ENCODE data around the gene GYPA. TPM values are rescaled to one million over a fixed set of nuclear protein-coding genes. Genes with fewer than 3 reads are reported as not detected.
"Not testable (repeated sequence)": the region's sequence is repeated elsewhere in the genome, so short reads cannot be mapped to it uniquely, and the experiment has no call there.

The GYPA gene
- total and polyA plus RNA-seq, 2 donors from 2014 or later, result 2.6 TPM; not detected in 1

- FAIRE-seq (no peak), DNase-seq (no peak)
- Histone ChIP-seq H3K27ac (ENCODE audit: low read depth in 2 of 2, low read length in 2 of 2) (no peak overlapping the region), H3K27me3 (ENCODE audit: control insufficient read depth, insufficient read depth, low read length) (no peaks in the 10 kb centered on the region), H3K36me3 (ENCODE audit: control insufficient read depth in 2 of 3, insufficient read depth in 3 of 3, low read length in 3 of 3) (no peaks in the 10 kb centered on the region), H3K9me3 (ENCODE audit: control insufficient read depth in 2 of 3, insufficient read depth in 1 of 3, low read length in 3 of 3) (no peaks in the 10 kb centered on the region), H3K9ac (ENCODE audit: low read length in 3 of 3) (no peak overlapping the region), H3K4me1 (ENCODE audit: control insufficient read depth in 2 of 3, insufficient read depth in 2 of 3, low read depth in 1 of 3, low read length in 3 of 3) (no peaks in the 10 kb centered on the region), H3K4me3 (ENCODE audit: low read length in 3 of 3) (no peak overlapping the region)
- TF ChIP-seq CTCF (IDR thresholded peaks at IDR 0.05; ENCODE audit: borderline replicate concordance, extremely low read depth, insufficient read depth), result no peak
- intact Hi-C loops (cut with DNase I), result no loop called here
Observed at GRCh38 chr4:144090744-144091143, 49.8 kb downstream of the GYPA start.

- H3K4me3 ChIP-seq (ENCODE audit: low read length in 3 of 3); intact Hi-C loops (cut with DNase I); H3K36me3 ChIP-seq (ENCODE audit: control insufficient read depth in 2 of 3, insufficient read depth in 3 of 3, low read length in 3 of 3); DNase-seq; H3K27ac ChIP-seq (ENCODE audit: low read depth in 2 of 2, low read length in 2 of 2); H3K9ac ChIP-seq (ENCODE audit: low read length in 3 of 3); H3K4me1 ChIP-seq (ENCODE audit: control insufficient read depth in 2 of 3, insufficient read depth in 2 of 3, low read depth in 1 of 3, low read length in 3 of 3); H3K9me3 ChIP-seq (ENCODE audit: control insufficient read depth in 2 of 3, insufficient read depth in 1 of 3, low read length in 3 of 3); FAIRE-seq; H3K27me3 ChIP-seq (ENCODE audit: control insufficient read depth, insufficient read depth, low read length): not testable (repeated sequence)
Observed at GRCh38 chr4:144082053-144082452, 58.5 kb downstream of the GYPA start.

DNA sequence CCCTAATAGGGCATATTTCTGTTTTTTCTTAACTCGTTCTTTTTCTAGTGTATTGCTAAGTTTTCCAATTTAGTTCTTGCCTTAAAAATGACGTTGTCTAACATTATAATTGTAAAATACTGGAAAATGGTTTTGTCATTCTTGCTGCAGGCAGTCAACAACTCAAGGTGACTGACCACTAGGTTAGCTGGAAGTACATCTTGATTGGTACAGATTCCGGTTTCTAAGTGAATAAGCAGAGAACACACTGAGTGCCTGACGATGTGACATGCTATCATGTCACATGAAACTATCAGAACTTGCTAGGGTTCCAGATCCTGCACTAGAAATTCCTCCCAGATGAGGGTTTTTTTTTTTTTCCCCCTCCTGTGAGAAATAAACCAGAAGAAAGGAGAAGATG lies 60.4 kb downstream of the GYPA start:
- H3K9me3 ChIP-seq (ENCODE audit: control insufficient read depth in 2 of 3, insufficient read depth in 1 of 3, low read length in 3 of 3); H3K36me3 ChIP-seq (ENCODE audit: control insufficient read depth in 2 of 3, insufficient read depth in 3 of 3, low read length in 3 of 3); H3K27ac ChIP-seq (ENCODE audit: low read depth in 2 of 2, low read length in 2 of 2); H3K27me3 ChIP-seq (ENCODE audit: control insufficient read depth, insufficient read depth, low read length); DNase-seq; H3K4me1 ChIP-seq (ENCODE audit: control insufficient read depth in 2 of 3, insufficient read depth in 2 of 3, low read depth in 1 of 3, low read length in 3 of 3); FAIRE-seq; H3K4me3 ChIP-seq (ENCODE audit: low read length in 3 of 3); intact Hi-C loops (cut with DNase I); H3K9ac ChIP-seq (ENCODE audit: low read length in 3 of 3): not testable (repeated sequence)

DNA sequence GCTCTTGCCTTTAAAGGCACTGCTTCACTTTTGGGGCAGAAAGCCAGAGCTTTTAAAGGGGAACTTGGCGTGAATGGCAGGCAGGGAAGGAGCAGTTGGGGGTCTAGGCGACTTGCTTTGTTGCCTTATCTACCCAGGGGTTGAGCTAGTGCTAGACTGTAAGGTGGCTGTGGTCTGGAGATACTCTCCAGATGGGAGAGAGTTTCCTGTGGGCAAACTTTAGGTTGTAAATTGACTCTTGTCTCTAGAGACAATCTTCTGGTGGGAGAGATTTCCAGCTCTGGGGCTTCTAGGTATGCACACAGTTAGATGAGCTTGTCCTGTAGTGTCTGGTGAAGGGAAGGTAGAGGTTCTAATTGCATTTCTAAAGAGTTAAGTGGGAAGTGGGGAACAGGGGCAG lies 61.8 kb downstream of the GYPA start:
- H3K27me3 ChIP-seq (ENCODE audit: control insufficient read depth, insufficient read depth, low read length); H3K9ac ChIP-seq (ENCODE audit: low read length in 3 of 3); H3K4me3 ChIP-seq (ENCODE audit: low read length in 3 of 3); H3K9me3 ChIP-seq (ENCODE audit: control insufficient read depth in 2 of 3, insufficient read depth in 1 of 3, low read length in 3 of 3); H3K4me1 ChIP-seq (ENCODE audit: control insufficient read depth in 2 of 3, insufficient read depth in 2 of 3, low read depth in 1 of 3, low read length in 3 of 3); intact Hi-C loops (cut with DNase I); DNase-seq; H3K27ac ChIP-seq (ENCODE audit: low read depth in 2 of 2, low read length in 2 of 2); H3K36me3 ChIP-seq (ENCODE audit: control insufficient read depth in 2 of 3, insufficient read depth in 3 of 3, low read length in 3 of 3); FAIRE-seq: not testable (repeated sequence)

- intact Hi-C loops (cut with DNase I); H3K4me1 ChIP-seq (ENCODE audit: control insufficient read depth in 2 of 3, insufficient read depth in 2 of 3, low read depth in 1 of 3, low read length in 3 of 3); H3K9me3 ChIP-seq (ENCODE audit: control insufficient read depth in 2 of 3, insufficient read depth in 1 of 3, low read length in 3 of 3); H3K27me3 ChIP-seq (ENCODE audit: control insufficient read depth, insufficient read depth, low read length); DNase-seq; H3K4me3 ChIP-seq (ENCODE audit: low read length in 3 of 3); H3K36me3 ChIP-seq (ENCODE audit: control insufficient read depth in 2 of 3, insufficient read depth in 3 of 3, low read length in 3 of 3); H3K27ac ChIP-seq (ENCODE audit: low read depth in 2 of 2, low read length in 2 of 2); FAIRE-seq; H3K9ac ChIP-seq (ENCODE audit: low read length in 3 of 3): not testable (repeated sequence)
Observed at GRCh38 chr4:144061556-144061955, 79.0 kb downstream of the GYPA start.

DNA sequence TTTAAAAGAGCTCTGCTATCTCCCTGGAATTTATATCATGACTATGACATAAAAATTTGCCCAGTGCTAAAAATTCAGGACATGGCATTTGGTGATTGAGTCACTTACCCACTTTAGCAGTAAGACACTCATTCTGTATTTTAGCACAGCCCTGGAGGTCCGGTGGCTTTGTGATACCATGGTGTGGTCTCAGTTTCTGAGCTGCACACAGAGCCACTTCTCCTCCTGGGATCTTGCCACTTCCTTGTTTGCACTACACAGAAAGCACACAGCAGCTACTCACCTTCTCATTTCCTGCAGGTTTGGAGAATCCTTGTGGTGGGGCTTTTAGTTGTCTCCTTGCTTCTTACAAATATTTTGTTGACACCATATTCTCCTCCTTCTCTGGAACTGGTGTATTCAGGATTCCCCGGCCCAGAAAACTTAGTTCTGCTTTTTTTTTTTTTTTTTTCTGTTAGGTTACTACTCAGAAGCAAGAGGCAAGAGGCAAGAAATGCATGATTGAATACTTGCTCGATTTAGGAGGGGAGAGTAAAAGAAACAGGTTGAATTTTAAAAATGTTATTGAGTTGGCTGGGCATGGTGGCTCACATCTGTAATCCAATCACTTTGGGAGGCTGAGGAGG lies 80.2 kb downstream of the GYPA start:
- FAIRE-seq; H3K36me3 ChIP-seq (ENCODE audit: control insufficient read depth in 2 of 3, insufficient read depth in 3 of 3, low read length in 3 of 3); intact Hi-C loops (cut with DNase I): not testable (repeated sequence)

More for the DNA sequence above, 80.2 kb downstream of the GYPA start:
- not testable (repeated sequence) for H3K4me1 ChIP-seq (ENCODE audit: control insufficient read depth in 2 of 3, insufficient read depth in 2 of 3, low read depth in 1 of 3, low read length in 3 of 3); H3K9me3 ChIP-seq (ENCODE audit: control insufficient read depth in 2 of 3, insufficient read depth in 1 of 3, low read length in 3 of 3); H3K27ac ChIP-seq (ENCODE audit: low read depth in 2 of 2, low read length in 2 of 2); H3K9ac ChIP-seq (ENCODE audit: low read length in 3 of 3); H3K4me3 ChIP-seq (ENCODE audit: low read length in 3 of 3); H3K27me3 ChIP-seq (ENCODE audit: control insufficient read depth, insufficient read depth, low read length)
- peak in 3 of 5 donors; percentile 12 to 24 (median 14) for DNase-seq
